Stomach (tissue), 9 donors: ENCODE measurements around the gene CFAP77. TPM values are rescaled to one million over a fixed set of nuclear protein-coding genes. Genes with fewer than 3 reads are reported as not detected.

Source experiments
- DNase-seq, 2 donors: peaks; one replicate each; pipeline versions ENCODE4 v3.0.0 to v3.0.0-alpha.2; 2013 to 2019
- H3K27ac ChIP-seq, 5 donors: fragments of 200-600 bp in 4 of 5; sonication (generic) in 4 of 5; one replicate each; pipeline ENCODE4 v1.5.1; 2013 to 2019; ENCODE audit warnings: mild to moderate bottlenecking in 1 of 5, moderate library complexity in 1 of 5
- H3K27me3 ChIP-seq, 3 donors: fragments of 200-600 bp; sonication (generic); one replicate each; pipeline ENCODE4 v1.5.1; 2017 to 2019; ENCODE audit warnings: mixed run types in 1 of 3
- H3K36me3 ChIP-seq, 4 donors: fragments of 200-600 bp; sonication (generic); 1 replicate in 3 of 4; 2 replicates in 1 of 4; pipeline ENCODE4 v1.5.1; 2016 to 2019
- H3K4me1 ChIP-seq, 4 donors: fragments of 200-600 bp; sonication (generic); one replicate each; pipeline ENCODE4 v1.5.1; 2016 to 2019
- H3K4me3 ChIP-seq, 4 donors: fragments of 200-600 bp; sonication (generic) in 3 of 4; one replicate each; pipeline ENCODE4 v1.5.1; 2016 to 2019; ENCODE audit warnings: mild to moderate bottlenecking in 1 of 4
- H3K9me3 ChIP-seq, 4 donors: fragments of 200-600 bp; sonication (generic); one replicate each; pipeline ENCODE4 v1.5.1; 2016 to 2019
- EP300 ChIP-seq: sonication (generic); formaldehyde crosslinking; IDR thresholded peaks from one replicate; pipeline ENCODE4 v1.6.1; 2017; ENCODE audit warnings: antibody characterized with exemption
- POLR2A ChIP-seq, 4 donors: fragments of 450-650 bp; IDR thresholded peaks; one replicate each; pipeline ENCODE4 v1.6.1; 2016; ENCODE audit warnings: antibody characterized with exemption in 4 of 4, control low read depth in 2 of 4, mild to moderate bottlenecking in 1 of 4, moderate library complexity in 1 of 4
- POLR2AphosphoS5 ChIP-seq, 3 donors: sonication (generic); formaldehyde crosslinking; IDR thresholded peaks; one replicate each; pipeline ENCODE4 v1.6.1; 2016; ENCODE audit warnings: antibody characterized with exemption in 3 of 3
- WGBS, 5 donors: extraction: QIAGEN DNeasy Blood & Tissue Kit in 3 of 5; methylation state at CpG; one replicate each; pipeline versions ENCODE4 v1.1.5 to v1.1.7; 2013 to 2018; 5-methylcytosine and 5-hydroxymethylcytosine counted together
- intact Hi-C: fragments of 100-400 bp; cut with DNase I; formaldehyde crosslinking; loops from one replicate; pipeline ENCODE4 v1.15.1; 2023; ENCODE audit warnings: low total_unique reads
- polyA plus RNA-seq, 3 donors: library from polyadenylated mRNA; stranded (reverse); fragments of 200-250 nt; gene quantifications; one replicate each; pipeline ENCODE4 v1.2.3, GENCODE V29; 2013
- total RNA-seq, 5 donors: library from RNA; depleted of rRNA; stranded (reverse); fragments of >200 nt; gene quantifications; one replicate each; pipeline versions ENCODE4 v1.1.0 to v1.2.3, GENCODE V29; 2014 to 2016
- TF ChIP-seq, protein P1 (sequence below), 7 experiments: fragments of 450-650 bp in 4 of 7; fragments of 200-600 bp in 3 of 7; sonication (generic) in 3 of 7; IDR thresholded peaks; one replicate each; pipeline ENCODE4 v1.5.1; 2016 to 2019; ENCODE audit warnings: antibody characterized with exemption in 7 of 7, control low read depth in 2 of 7, mild to moderate bottlenecking in 1 of 7
- donor health status: healthy with polysubstance abuse.
- donor health status: Bipolar disorder and iron deficiency.
- donor health status: healthy.

The CFAP77 gene
- total and polyA plus RNA-seq, 8 donors = not detected

DNA sequence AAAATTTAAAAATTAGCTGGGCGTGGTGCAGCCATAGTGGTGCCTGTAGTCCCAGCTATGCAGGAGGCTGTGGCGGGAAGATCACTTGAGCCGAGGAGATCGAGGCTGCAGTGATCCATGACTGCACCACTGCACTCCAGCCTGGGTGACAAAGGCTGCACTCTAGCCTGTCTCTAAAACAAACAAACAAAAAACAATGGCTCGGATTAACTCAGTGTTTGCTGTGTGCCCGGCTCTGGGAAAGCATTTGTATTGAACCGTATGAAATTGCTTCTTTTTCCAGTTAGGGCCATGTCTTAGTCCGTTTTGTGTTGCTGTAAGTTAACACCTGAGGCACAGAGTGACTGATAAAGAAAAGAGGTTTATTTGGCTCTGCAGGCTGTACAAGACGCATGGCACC, 62.6 kb downstream of the CFAP77 start:
- Histone ChIP-seq H3K36me3 (no peaks in the 10 kb centered on the region), H3K9me3 (no peaks in the 10 kb centered on the region), H3K27ac (no peak overlapping the region), H3K4me3 (no peak overlapping the region), H3K27me3 (peaks cover 0 to 51% (median under 1%) of the 10 kb centered on the region in 3 donors), H3K4me1 (no peaks in the 10 kb centered on the region)
- intact Hi-C loops = no loop called here
- DNase-seq = no peak
- TF ChIP-seq EP300 = no peak
- TF ChIP-seq, protein P1, sequence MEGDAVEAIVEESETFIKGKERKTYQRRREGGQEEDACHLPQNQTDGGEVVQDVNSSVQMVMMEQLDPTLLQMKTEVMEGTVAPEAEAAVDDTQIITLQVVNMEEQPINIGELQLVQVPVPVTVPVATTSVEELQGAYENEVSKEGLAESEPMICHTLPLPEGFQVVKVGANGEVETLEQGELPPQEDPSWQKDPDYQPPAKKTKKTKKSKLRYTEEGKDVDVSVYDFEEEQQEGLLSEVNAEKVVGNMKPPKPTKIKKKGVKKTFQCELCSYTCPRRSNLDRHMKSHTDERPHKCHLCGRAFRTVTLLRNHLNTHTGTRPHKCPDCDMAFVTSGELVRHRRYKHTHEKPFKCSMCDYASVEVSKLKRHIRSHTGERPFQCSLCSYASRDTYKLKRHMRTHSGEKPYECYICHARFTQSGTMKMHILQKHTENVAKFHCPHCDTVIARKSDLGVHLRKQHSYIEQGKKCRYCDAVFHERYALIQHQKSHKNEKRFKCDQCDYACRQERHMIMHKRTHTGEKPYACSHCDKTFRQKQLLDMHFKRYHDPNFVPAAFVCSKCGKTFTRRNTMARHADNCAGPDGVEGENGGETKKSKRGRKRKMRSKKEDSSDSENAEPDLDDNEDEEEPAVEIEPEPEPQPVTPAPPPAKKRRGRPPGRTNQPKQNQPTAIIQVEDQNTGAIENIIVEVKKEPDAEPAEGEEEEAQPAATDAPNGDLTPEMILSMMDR (IDR thresholded peaks at IDR 0.05) = no peak
- no peak for TF ChIP-seq POLR2A (IDR thresholded peaks at IDR 0.05)
- TF ChIP-seq POLR2AphosphoS5 (IDR thresholded peaks at IDR 0.05) = no peak
- WGBS, 5 donors = 48 to 66% (median 52%) methylated on average over 9 of the region's 9 CpGs

DNA sequence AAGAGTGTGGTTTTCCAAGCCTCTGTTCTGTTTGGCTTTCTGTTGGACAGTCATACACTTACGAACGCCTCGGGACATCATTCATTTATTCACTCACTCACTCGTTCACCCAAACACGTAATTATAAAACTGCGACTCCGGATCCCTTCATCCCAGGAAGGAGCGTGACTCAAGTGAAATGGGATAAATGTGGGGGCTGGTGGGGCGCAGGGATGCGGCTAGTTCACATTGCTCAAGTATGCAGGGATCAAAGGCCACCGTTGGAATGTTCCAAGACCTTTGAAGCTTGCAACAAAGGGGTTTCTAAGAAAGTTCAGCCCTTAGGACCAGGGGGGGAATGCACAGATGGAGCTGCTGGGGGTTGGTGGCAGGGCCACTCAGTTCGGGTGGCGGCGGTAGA, 64.2 kb downstream of the CFAP77 start:
- Histone ChIP-seq H3K4me1 (no peaks in the 10 kb centered on the region), H3K9me3 (no peaks in the 10 kb centered on the region), H3K27me3 (peaks cover 0 to 59% (median 3%) of the 10 kb centered on the region in 3 donors), H3K4me3 (no peak overlapping the region), H3K27ac (no peak overlapping the region), H3K36me3 (no peaks in the 10 kb centered on the region)
- DNase-seq = no peak
- TF ChIP-seq POLR2AphosphoS5 (IDR thresholded peaks at IDR 0.05) (no peak), EP300 (no peak), POLR2A (IDR thresholded peaks at IDR 0.05) (no peak)
- TF ChIP-seq, protein P1 (IDR thresholded peaks at IDR 0.05) = no peak
- intact Hi-C loops = no loop called here
- WGBS, 5 donors = 66 to 73% (median 69%) methylated on average over 14 of the region's 14 CpGs

DNA sequence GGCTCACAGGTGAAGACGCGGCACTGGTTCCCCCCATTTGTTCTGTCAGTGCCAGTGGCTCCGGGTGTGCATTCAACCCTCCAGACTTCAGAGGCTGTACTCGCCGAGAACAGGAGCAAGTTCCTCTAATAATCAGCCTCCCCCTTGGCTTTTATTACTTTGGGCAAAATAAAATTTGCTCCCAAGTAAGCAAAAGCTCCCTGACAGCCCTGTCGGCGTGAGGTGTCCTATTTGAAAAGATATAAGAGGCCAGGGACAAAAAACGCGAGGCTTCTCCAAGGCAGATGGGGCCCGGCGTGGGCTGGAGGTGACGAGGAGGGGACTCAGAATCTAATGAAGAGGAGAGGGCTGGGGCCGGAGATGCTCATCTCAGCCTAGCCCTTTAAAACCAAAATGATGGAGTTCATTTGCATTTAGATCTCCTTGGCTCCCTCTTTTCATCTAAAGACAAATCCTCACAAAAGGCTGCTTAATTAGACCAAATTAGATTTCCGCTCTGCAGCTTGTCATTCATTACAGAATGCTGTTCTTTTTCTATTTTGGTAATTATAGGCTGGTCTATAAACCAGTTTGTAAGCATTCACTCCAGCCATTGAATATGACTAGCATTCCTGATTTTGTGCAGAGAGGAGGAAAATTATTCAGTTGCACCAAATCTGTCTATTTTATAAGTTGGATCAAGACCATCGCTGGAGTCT, 68.5 kb downstream of the CFAP77 start:
- WGBS, 5 donors = 80 to 88% (median 82%) methylated on average over 15 of the region's 15 CpGs
- DNase-seq = no peak
- Histone ChIP-seq H3K36me3 (no peaks in the 10 kb centered on the region), H3K27me3 (peaks cover 0 to 85% (median 15%) of the 10 kb centered on the region in 3 donors), H3K9me3 (no peaks in the 10 kb centered on the region), H3K4me3 (no peak overlapping the region), H3K27ac (no peak overlapping the region), H3K4me1 (no peaks in the 10 kb centered on the region)
- intact Hi-C loops = no loop called here
- no peak for TF ChIP-seq POLR2AphosphoS5 (IDR thresholded peaks at IDR 0.05)
- TF ChIP-seq POLR2A (IDR thresholded peaks at IDR 0.05) = no peak
- TF ChIP-seq EP300 = no peak
- TF ChIP-seq, protein P1 (IDR thresholded peaks at IDR 0.05) = no peak

DNA sequence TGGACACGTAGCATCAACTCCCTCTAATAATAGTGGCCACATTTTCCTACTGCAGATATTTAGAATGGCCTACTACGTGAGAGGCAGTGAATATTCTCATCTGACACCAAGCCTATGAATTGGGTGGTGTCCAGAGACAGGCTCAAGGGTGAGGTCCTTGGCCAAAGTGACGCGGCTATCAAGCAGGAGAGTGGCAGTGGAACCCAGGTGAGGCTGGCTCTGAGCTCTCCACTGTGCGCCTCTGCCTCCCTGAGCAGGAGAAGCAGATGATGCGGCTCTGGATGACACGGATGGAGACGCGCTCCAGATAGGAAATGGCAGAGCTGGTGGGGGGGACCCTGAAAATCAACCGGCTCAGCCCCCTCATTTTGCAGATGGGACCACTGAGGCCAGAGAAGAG, 69.7 kb downstream of the CFAP77 start:
- TF ChIP-seq EP300 = no peak
- TF ChIP-seq, protein P1 (IDR thresholded peaks at IDR 0.05) = no peak
- no peak for TF ChIP-seq POLR2A (IDR thresholded peaks at IDR 0.05)
- no peak for TF ChIP-seq POLR2AphosphoS5 (IDR thresholded peaks at IDR 0.05)
- intact Hi-C loops = no loop called here

More for the DNA sequence above, 69.7 kb downstream of the CFAP77 start:
- Histone ChIP-seq H3K4me3 (no peak overlapping the region), H3K27ac (no peak overlapping the region), H3K4me1 (no peaks in the 10 kb centered on the region), H3K27me3 (peaks cover 0 to 81% (median 15%) of the 10 kb centered on the region in 3 donors), H3K36me3 (no peaks in the 10 kb centered on the region), H3K9me3 (no peaks in the 10 kb centered on the region)
- WGBS, 5 donors = 87 to 95% (median 93%) methylated on average over 9 to 10 of the region's 10 CpGs
- no peak for DNase-seq
